IPS-11a (cell line): ENCODE data around the gene DPEP2NB.
"Not testable (repeated sequence)": the region's sequence is repeated elsewhere in the genome, so short reads cannot be mapped to it uniquely, and the experiment has no call there.

Experiments used
- H3K4me3 ChIP-seq: one replicate; pipeline ENCODE4 v1.5.1; 2013; ENCODE audit warnings: low read depth, low read length, control low read depth

The DPEP2NB gene

GRCh38 chr16:68015681-68016080 lies at the start of gene DPEP2NB:
Gene DPEP2NB, minus strand, starts transcription at chr16:68015911. Its CDS starts 141 bp downstream, at chr16:68015770.
- no peak within 1 kb of the TSS for H3K4me3 ChIP-seq

GRCh38 chr16:68064791-68065365 lies 49.2 kb upstream of the DPEP2NB start:
- no peak overlapping the region for H3K4me3 ChIP-seq

- no peak overlapping the region for H3K4me3 ChIP-seq
Measured at GRCh38 chr16:68062910-68063393, 47.2 kb upstream of the DPEP2NB start.

- no peak overlapping the region for H3K4me3 ChIP-seq
Measured at GRCh38 chr16:68061396-68061795, 45.7 kb upstream of the DPEP2NB start.

GRCh38 chr16:68059804-68060203 lies 44.1 kb upstream of the DPEP2NB start:
- no peak overlapping the region for H3K4me3 ChIP-seq

- no peak overlapping the region for H3K4me3 ChIP-seq
Measured at GRCh38 chr16:68055395-68055794, 39.7 kb upstream of the DPEP2NB start.

- H3K4me3 ChIP-seq, result no peak overlapping the region
Measured at GRCh38 chr16:68049449-68049848, 33.7 kb upstream of the DPEP2NB start.

GRCh38 chr16:68047987-68048386 lies 32.3 kb upstream of the DPEP2NB start:
- no peak overlapping the region for H3K4me3 ChIP-seq

- H3K4me3 ChIP-seq, result no peak overlapping the region
Measured at GRCh38 chr16:68046106-68046505, 30.4 kb upstream of the DPEP2NB start.

- H3K4me3 ChIP-seq, result no peak overlapping the region
Measured at GRCh38 chr16:68041783-68042182, 26.1 kb upstream of the DPEP2NB start.

GRCh38 chr16:68040506-68041288 lies 25.0 kb upstream of the DPEP2NB start:
- H3K4me3 ChIP-seq, result no peak overlapping the region

- no peak overlapping the region for H3K4me3 ChIP-seq
Measured at GRCh38 chr16:68037841-68038597, 22.3 kb upstream of the DPEP2NB start.

- H3K4me3 ChIP-seq, result no peak overlapping the region
Measured at GRCh38 chr16:68035227-68035626, 19.5 kb upstream of the DPEP2NB start.

GRCh38 chr16:68033101-68033500 lies 17.4 kb upstream of the DPEP2NB start:
- no peak overlapping the region for H3K4me3 ChIP-seq

GRCh38 chr16:68031951-68032350 lies 16.2 kb upstream of the DPEP2NB start:
- no peak overlapping the region for H3K4me3 ChIP-seq

GRCh38 chr16:68030108-68030507 lies 14.4 kb upstream of the DPEP2NB start:
- not testable (repeated sequence) for H3K4me3 ChIP-seq

- H3K4me3 ChIP-seq, result no peak overlapping the region
Measured at GRCh38 chr16:68028996-68029395, 13.3 kb upstream of the DPEP2NB start.

- H3K4me3 ChIP-seq, result peak within 1 kb of the TSS; percentile 97
Measured at GRCh38 chr16:68022728-68023537, 7.2 kb upstream of the DPEP2NB start, which contains the start of the genes DDX28 and DUS2. Gene DDX28, minus strand, starts transcription at chr16:68023232. Its CDS starts 30 bp downstream, at chr16:68023202. Gene DUS2, plus strand, starts transcription at chr16:68023284. Its CDS starts 14,740 bp downstream, at chr16:68038024.

GRCh38 chr16:68022278-68022727 lies 6.6 kb upstream of the DPEP2NB start:
- H3K4me3 ChIP-seq, result peak overlapping the region; percentile 97

GRCh38 chr16:68021490-68021889 lies 5.8 kb upstream of the DPEP2NB start:
- H3K4me3 ChIP-seq, result no peak overlapping the region
